Neural cell (in vitro differentiated cells): ENCODE measurements around the gene SLC37A3. TPM values are rescaled to one million over a fixed set of nuclear protein-coding genes. Genes with fewer than 3 reads are reported as not detected.

Experiments used
- H2AFZ ChIP-seq: fragments of 200-600, 300-800 bp; sonication (generic), shearing (Covaris generic); 2 replicates; pipeline ENCODE4 v1.6.0; 2014; ENCODE audit warnings: low read depth, mild to moderate bottlenecking, antibody characterized with exemption, low read length, moderate library complexity
- H3F3A ChIP-seq: fragments of 200-600 bp; shearing (Covaris generic); 2 replicates; pipeline ENCODE4 v1.6.1; 2016; ENCODE audit warnings: mild to moderate bottlenecking, moderate library complexity, mixed read lengths, antibody characterized with exemption, low read length; ENCODE audit not compliant: insufficient read depth, poor library complexity, severe bottlenecking
- H3K27ac ChIP-seq: fragments of 200-600, 300-800 bp; sonication (generic), shearing (Covaris generic); 2 replicates; pipeline ENCODE4 v1.5.1; 2014; ENCODE audit warnings: mild to moderate bottlenecking, low read length, moderate library complexity
- H3K27me3 ChIP-seq: fragments of 300-800, 200-600 bp; sonication (generic), shearing (Covaris generic); 2 replicates; pipeline ENCODE4 v1.6.0; 2014; ENCODE audit warnings: mild to moderate bottlenecking, low read depth, low read length, moderate library complexity; ENCODE audit not compliant: insufficient read depth
- H3K36me3 ChIP-seq: fragments of 300-800, 200-600 bp; sonication (generic), shearing (Covaris generic); 2 replicates; pipeline ENCODE4 v1.5.1; 2014; ENCODE audit warnings: mild to moderate bottlenecking, antibody characterized with exemption, low read length, moderate library complexity; ENCODE audit not compliant: insufficient read depth
- H3K4me2 ChIP-seq: fragments of 300-800, 200-600 bp; sonication (generic), shearing (Covaris generic); 2 replicates; pipeline ENCODE4 v1.6.0; 2014; ENCODE audit warnings: mild to moderate bottlenecking, low read length
- H3K4me3 ChIP-seq: fragments of 300-800, 200-600 bp; sonication (generic), shearing (Covaris generic); 2 replicates; pipeline ENCODE4 v1.5.1; 2014; ENCODE audit warnings: mild to moderate bottlenecking, low read length, moderate library complexity
- H3K79me2 ChIP-seq: fragments of 200-600 bp; shearing (Covaris generic); replicated peaks from 2 replicates; pipeline ENCODE4 v1.6.0; 2014; ENCODE audit warnings: mild to moderate bottlenecking, low read length, moderate library complexity; ENCODE audit not compliant: insufficient read depth
- H3K9ac ChIP-seq: fragments of 300-800, 200-600 bp; sonication (generic), shearing (Covaris generic); 2 replicates; pipeline ENCODE4 v1.6.1; 2016; ENCODE audit warnings: mild to moderate bottlenecking, low read length, mixed read lengths
- H3K9me2 ChIP-seq: fragments of 200-600 bp; shearing (Covaris generic); 2 replicates; pipeline ENCODE4 v1.6.1; 2016; ENCODE audit warnings: mild to moderate bottlenecking, low read length, mixed read lengths; ENCODE audit not compliant: insufficient read depth
- H3K9me3 ChIP-seq: fragments of 200-600, 300-800 bp; sonication (generic), shearing (Covaris generic); 2 replicates; pipeline ENCODE4 v1.6.1; 2016; ENCODE audit warnings: mild to moderate bottlenecking, mixed run types, low read length, moderate library complexity, mixed read lengths
- H4K20me1 ChIP-seq: fragments of 200-600 bp; shearing (Covaris generic); 2 replicates; pipeline ENCODE4 v1.6.1; 2016; ENCODE audit warnings: mild to moderate bottlenecking, mixed run types; ENCODE audit not compliant: insufficient read depth
- CTCF ChIP-seq: fragments of 450-650 bp; IDR thresholded peaks from 2 replicates; pipeline ENCODE4 v1.5.1; 2014; ENCODE audit warnings: antibody characterized with exemption, mild to moderate bottlenecking, moderate library complexity; ENCODE audit not compliant: poor library complexity, severe bottlenecking
- EP300 ChIP-seq: fragments of 450-650 bp; conservative IDR thresholded peaks from 2 replicates; pipeline ENCODE4 v1.6.1; 2014; ENCODE audit warnings: antibody characterized with exemption, mild to moderate bottlenecking, moderate library complexity; ENCODE audit not compliant: poor library complexity, severe bottlenecking
- EZH2 ChIP-seq: fragments of 200-600, 300-800 bp; shearing (Covaris generic), sonication (generic); IDR thresholded peaks from 2 replicates; pipeline ENCODE4 v1.6.1; 2014; ENCODE audit warnings: antibody characterized with exemption, low read length, borderline replicate concordance, mild to moderate bottlenecking; ENCODE audit not compliant: insufficient read depth, poor library complexity, severe bottlenecking
- MXI1 ChIP-seq: fragments of 450-650 bp; conservative IDR thresholded peaks from 2 replicates; pipeline ENCODE4 v1.6.1; 2014; ENCODE audit warnings: antibody characterized with exemption, mild to moderate bottlenecking; ENCODE audit not compliant: poor library complexity, severe bottlenecking
- POLR2AphosphoS5 ChIP-seq: IDR thresholded peaks from 2 replicates; pipeline ENCODE4 v1.6.1; 2012
- RAD21 ChIP-seq: fragments of 450-650 bp; conservative IDR thresholded peaks from 2 replicates; pipeline ENCODE4 v1.6.1; 2014; ENCODE audit warnings: antibody characterized with exemption, mild to moderate bottlenecking, moderate library complexity
- REST ChIP-seq: IDR thresholded peaks from 2 replicates; pipeline ENCODE4 v1.6.1; 2012; ENCODE audit warnings: borderline replicate concordance
- SMC3 ChIP-seq: fragments of 450-650 bp; conservative IDR thresholded peaks from 2 replicates; pipeline ENCODE4 v1.6.1; 2014; ENCODE audit warnings: antibody characterized with exemption, mild to moderate bottlenecking, moderate library complexity; ENCODE audit not compliant: poor library complexity
- TAF1 ChIP-seq: IDR thresholded peaks from 2 replicates; pipeline ENCODE4 v1.6.1; 2012; ENCODE audit warnings: low read depth
- polyA plus RNA-seq: library from polyadenylated mRNA; depleted of rRNA; stranded (reverse); fragments of >200 nt; gene quantifications from 2 replicates; pipeline ENCODE4 v1.2.3, GENCODE V29; 2014

Gene SLC37A3
- polyA plus RNA-seq, 1 donor from 2014 or later, result 176 TPM

- Histone ChIP-seq H3K9me3 (no peaks in the 10 kb centered on the region), H4K20me1 (no peaks in the 10 kb centered on the region), H2AFZ (no peak overlapping the region), H3K4me2 (no peak overlapping the region), H3F3A (no peaks in the 10 kb centered on the region), H3K4me3 (no peak overlapping the region), H3K79me2 (no peaks in the 10 kb centered on the region), H3K27me3 (no peaks in the 10 kb centered on the region), H3K9ac (no peak overlapping the region), H3K9me2 (no peaks in the 10 kb centered on the region), H3K36me3 (no peaks in the 10 kb centered on the region), H3K27ac (no peak overlapping the region)
- TF ChIP-seq MXI1 (no peak), REST (no peak)
These were observed 40.3 kb downstream of the SLC37A3 start for GRCh38 chr7:140358024-140358411.

GRCh38 chr7:140350056-140350455 lies 48.3 kb downstream of the SLC37A3 start:
- Histone ChIP-seq H3K9me2 (no peaks in the 10 kb centered on the region), H2AFZ (no peak overlapping the region), H3K27ac (no peak overlapping the region), H3K4me2 (no peak overlapping the region), H3K9ac (no peak overlapping the region), H3K79me2 (no peaks in the 10 kb centered on the region), H3K9me3 (no peaks in the 10 kb centered on the region), H3K27me3 (no peaks in the 10 kb centered on the region), H3F3A (no peaks in the 10 kb centered on the region), H3K36me3 (no peaks in the 10 kb centered on the region), H4K20me1 (no peaks in the 10 kb centered on the region), H3K4me3 (no peak overlapping the region)
- TF ChIP-seq RAD21 (no peak), EZH2 (no peak), SMC3 (no peak), TAF1 (no peak), REST (no peak), EP300 (no peak), CTCF (no peak), MXI1 (no peak), POLR2AphosphoS5 (no peak)
